HG02623 (cell line): Measurements from ENCODE around the gene PPP4R2.
"Not testable (repeated sequence)": the region's sequence is repeated elsewhere in the genome, so short reads cannot be mapped to it uniquely, and the experiment has no call there.

Source experiments
- ATAC-seq: cut with Tn5 transposase; IDR thresholded peaks from one replicate; pipeline ENCODE4 v1.9.1; 2021; ENCODE audit warnings: moderate library complexity; ENCODE audit not compliant: unreplicated experiment

The PPP4R2 gene

GRCh38 chr3:72976281-72976741, 20.3 kb upstream of the PPP4R2 start:
- no peak for ATAC-seq

- ATAC-seq, result peak; percentile 53
Measured at GRCh38 chr3:72977060-72977808, 19.4 kb upstream of the PPP4R2 start.

- no peak for ATAC-seq
Measured at GRCh38 chr3:72982609-72983366, 13.8 kb upstream of the PPP4R2 start.

GRCh38 chr3:72985576-72985975, 11.0 kb upstream of the PPP4R2 start:
- no peak for ATAC-seq

- ATAC-seq, result no peak
Measured at GRCh38 chr3:72990701-72991395, 5.8 kb upstream of the PPP4R2 start.

GRCh38 chr3:72991522-72991921, 5.1 kb upstream of the PPP4R2 start:
- ATAC-seq, result no peak

GRCh38 chr3:72993391-72993790, 3.2 kb upstream of the PPP4R2 start:
- no peak for ATAC-seq

- no peak for ATAC-seq
Measured at GRCh38 chr3:72995337-72995736, 1.3 kb upstream of the PPP4R2 start.

- ATAC-seq, result no peak
Measured at GRCh38 chr3:72996121-72996472, 514 bp upstream of the PPP4R2 start.

- peak; percentile 27 for ATAC-seq
Measured at GRCh38 chr3:72997421-72997961, 880 bp downstream of the PPP4R2 start.

- ATAC-seq, result no peak
Measured at GRCh38 chr3:72998466-72998865, 1.9 kb downstream of the PPP4R2 start.

- ATAC-seq, result no peak
Measured at GRCh38 chr3:72999951-73000350, 3.3 kb downstream of the PPP4R2 start.

- not testable (repeated sequence) for ATAC-seq
Measured at GRCh38 chr3:73003050-73003449, 6.4 kb downstream of the PPP4R2 start.

- no peak for ATAC-seq
Measured at GRCh38 chr3:73004316-73004715, 7.7 kb downstream of the PPP4R2 start.

- ATAC-seq, result no peak
Measured at GRCh38 chr3:73007992-73008712, 11.5 kb downstream of the PPP4R2 start.

GRCh38 chr3:73009008-73009407, 12.4 kb downstream of the PPP4R2 start:
- no peak for ATAC-seq

GRCh38 chr3:73009750-73010149, 13.1 kb downstream of the PPP4R2 start:
- ATAC-seq, result no peak

GRCh38 chr3:73010158-73010557, 13.5 kb downstream of the PPP4R2 start:
- ATAC-seq, result no peak

- ATAC-seq, result no peak
Measured at GRCh38 chr3:73018298-73018697, 21.7 kb downstream of the PPP4R2 start.

GRCh38 chr3:73018790-73019441, 22.3 kb downstream of the PPP4R2 start:
- ATAC-seq, result no peak
